SK-MEL-5 (cell line): ENCODE results near the gene CMIP. TPM values are rescaled to one million over a fixed set of nuclear protein-coding genes. Genes with fewer than 3 reads are reported as not detected.
"Not testable (repeated sequence)": the region's sequence is repeated elsewhere in the genome, so short reads cannot be mapped to it uniquely, and the experiment has no call there.

ENCODE experiments used
- DNase-seq: peaks from one replicate; pipeline ENCODE4 v3.0.0-alpha.2; 2016; ENCODE audit warnings: low read depth, low spot score
- in situ Hi-C: cut with HindIII; loops from 2 replicates; pipeline ENCODE4 v1.10.0; 2016; ENCODE audit warnings: low sequenced_read_pairs, high pct_unique_total_duplicates, low pct_unique_long_range_greater_than_20kb
- total RNA-seq: library from RNA; depleted of rRNA; stranded (reverse); fragments of >200 nt; shearing (Covaris generic); gene quantifications from 2 replicates; pipeline ENCODE4 v1.2.3, GENCODE V29; 2014

CMIP gene
- total RNA-seq, 1 experiment from 2014 or later = 2.0 TPM

- in situ Hi-C loops = no loop called here
These were observed 27.9 kb upstream of the CMIP start for GRCh38 chr16:81416749-81417148.

DNA sequence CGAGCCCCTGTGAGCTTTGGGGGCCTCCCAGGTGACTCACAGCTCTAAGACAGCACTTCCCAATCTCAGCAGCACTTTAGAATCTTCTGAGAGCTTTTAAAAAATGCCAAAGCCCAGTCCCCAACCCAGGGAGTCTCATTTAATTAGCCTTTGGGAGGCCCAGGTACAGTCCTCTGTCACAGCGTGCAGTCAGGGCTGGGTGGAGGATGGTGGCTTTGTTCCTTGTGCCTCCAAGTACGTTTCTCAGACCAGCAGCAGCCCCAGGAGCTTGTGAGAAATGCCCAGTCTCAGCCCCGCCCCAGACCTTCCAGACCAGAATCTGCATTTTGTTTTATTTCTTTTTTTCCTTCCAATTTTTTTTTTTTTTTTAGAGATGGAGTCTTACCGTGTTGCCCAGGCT, 27.4 kb upstream of the CMIP start:
- in situ Hi-C loops = no loop called here
- no peak for DNase-seq

More at GRCh38 chr16:81416749-81417148, 27.9 kb upstream of the CMIP start:
- DNase-seq = no peak

GRCh38 chr16:81419806-81420205, 24.8 kb upstream of the CMIP start:
- in situ Hi-C loops = no loop called here

GRCh38 chr16:81421126-81421525, 23.5 kb upstream of the CMIP start:
- in situ Hi-C loops = no loop called here
- no peak for DNase-seq

More at GRCh38 chr16:81419806-81420205, 24.8 kb upstream of the CMIP start:
- no peak for DNase-seq

- no peak for DNase-seq
- in situ Hi-C loops = no loop called here
These were observed 23.1 kb upstream of the CMIP start for GRCh38 chr16:81421536-81421935.

DNA sequence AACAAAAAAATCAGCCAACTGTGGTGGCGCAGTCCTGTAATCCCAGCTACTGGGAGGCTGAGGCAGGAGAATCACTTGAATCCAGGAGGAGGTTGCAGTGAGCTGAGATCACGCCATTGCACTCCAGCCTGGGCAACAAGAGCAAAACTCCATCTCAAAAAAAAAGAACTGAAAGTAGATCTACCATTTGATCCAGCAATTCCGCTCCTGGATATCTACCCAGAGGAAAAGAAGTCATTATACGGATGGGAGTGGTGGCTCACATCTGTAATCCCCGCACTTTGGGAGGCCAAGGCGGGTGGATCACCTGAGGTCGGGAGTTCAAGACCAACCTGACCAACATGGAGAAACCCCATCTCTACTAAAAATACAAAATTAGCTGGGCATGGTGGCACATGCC, 22.5 kb upstream of the CMIP start:
- in situ Hi-C loops, DNase-seq: not testable (repeated sequence)

DNA sequence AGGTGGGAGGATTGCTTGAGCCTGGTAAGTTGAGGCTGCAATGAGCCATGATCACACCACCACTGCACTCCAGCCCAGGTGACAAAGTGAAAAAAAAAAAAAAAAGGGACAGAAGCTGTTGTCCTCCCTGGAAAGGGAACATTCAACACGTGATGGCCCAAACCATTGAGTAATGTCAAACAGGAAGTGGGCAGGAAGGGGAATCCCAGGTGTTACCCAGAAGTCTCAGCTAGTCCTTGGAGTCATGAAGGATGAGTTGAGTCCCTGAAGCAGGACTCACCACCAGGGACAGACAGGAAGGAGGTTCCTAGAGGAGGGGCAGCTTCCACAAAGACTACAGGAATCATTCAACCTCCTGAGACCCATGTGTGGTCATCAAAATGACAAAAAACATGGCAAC, 19.8 kb upstream of the CMIP start:
- in situ Hi-C loops = no loop called here
- DNase-seq = no peak

GRCh38 chr16:81427219-81427618, 17.4 kb upstream of the CMIP start:
- in situ Hi-C loops = no loop called here
- DNase-seq = no peak

DNA sequence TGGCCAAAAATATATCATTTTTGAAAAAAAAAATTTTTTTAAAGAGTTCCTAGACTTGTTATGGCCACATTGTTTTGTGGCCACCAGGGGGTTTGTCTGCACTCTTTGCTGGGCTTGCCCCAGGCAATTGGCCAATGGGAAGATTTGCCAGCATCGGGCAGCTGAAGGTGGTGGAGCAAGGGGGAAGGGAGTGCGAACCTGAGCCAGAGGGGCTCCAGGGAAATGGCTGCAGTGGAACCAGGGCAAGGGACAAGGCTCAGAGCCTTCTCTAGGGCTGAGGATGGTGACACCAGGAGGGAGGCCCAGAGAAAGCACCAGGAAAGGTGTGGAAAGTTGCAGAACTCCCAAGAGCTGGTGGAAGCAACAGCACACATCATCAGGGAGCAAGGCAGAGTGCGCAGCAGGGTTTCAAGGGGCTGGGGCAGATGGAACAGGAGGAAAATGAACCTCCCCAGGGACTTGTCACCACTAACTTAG, 15.5 kb upstream of the CMIP start:
- in situ Hi-C loops = no loop called here
- peak; percentile 45 for DNase-seq

- DNase-seq = no peak
- in situ Hi-C loops = no loop called here
These were observed 12.9 kb upstream of the CMIP start for GRCh38 chr16:81431554-81432353.

GRCh38 chr16:81432937-81433557, 11.6 kb upstream of the CMIP start:
- in situ Hi-C loops = no loop called here
- DNase-seq = no peak

GRCh38 chr16:81435103-81435502, 9.5 kb upstream of the CMIP start:
- no peak for DNase-seq
- in situ Hi-C loops = no loop called here

GRCh38 chr16:81435567-81435966, 9.0 kb upstream of the CMIP start:
- no peak for DNase-seq
- in situ Hi-C loops = no loop called here

DNA sequence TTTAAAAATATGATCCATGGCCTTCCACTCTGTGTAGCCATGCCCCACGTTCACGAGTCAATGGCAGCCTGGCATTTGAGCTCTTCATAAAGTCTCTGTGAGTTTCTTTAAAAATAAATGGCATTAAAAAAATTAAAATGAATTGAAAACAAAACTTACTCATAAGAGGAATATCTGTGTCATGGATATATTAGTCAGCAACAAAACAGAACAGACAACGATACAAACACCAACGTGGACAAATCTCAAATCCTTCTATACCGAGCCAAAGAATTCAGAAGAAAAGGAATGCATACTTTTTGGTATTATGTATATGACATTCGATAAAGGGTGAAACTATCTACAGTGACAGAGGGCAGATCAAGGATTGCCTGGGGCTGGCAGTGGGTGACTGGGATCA, 8.2 kb upstream of the CMIP start:
- no peak for DNase-seq
- in situ Hi-C loops = no loop called here

- no peak for DNase-seq
- in situ Hi-C loops = no loop called here
These were observed 6.7 kb upstream of the CMIP start for GRCh38 chr16:81437865-81438264.

GRCh38 chr16:81440888-81441761, 3.5 kb upstream of the CMIP start:
- DNase-seq = no peak
- in situ Hi-C loops = no loop called here

- in situ Hi-C loops = no loop called here
- no peak for DNase-seq
These were observed 2.2 kb upstream of the CMIP start for GRCh38 chr16:81442220-81442915.
